Caki2 (cell line): ENCODE measurements around the gene ENGASE. TPM values are rescaled to one million over a fixed set of nuclear protein-coding genes. Genes with fewer than 3 reads are reported as not detected.

Experiments
- DNase-seq: peaks from one replicate; pipeline ENCODE4 v3.0.0-alpha.2; 2015; ENCODE audit warnings: low read depth
- in situ Hi-C: cut with HindIII; loops from 2 replicates; pipeline ENCODE4 v1.10.0; 2016; ENCODE audit warnings: low sequenced_read_pairs, low pct_unique_long_range_greater_than_20kb, mixed read lengths
- total RNA-seq: library from RNA; depleted of rRNA; stranded (reverse); fragments of >200 nt; shearing (Covaris generic); gene quantifications from 2 replicates; pipeline ENCODE4 v1.2.3, GENCODE V29; 2014; ENCODE audit warnings: low replicate concordance

Gene ENGASE
- total RNA-seq, 1 experiment from 2014 or later: 12.9 TPM

DNA sequence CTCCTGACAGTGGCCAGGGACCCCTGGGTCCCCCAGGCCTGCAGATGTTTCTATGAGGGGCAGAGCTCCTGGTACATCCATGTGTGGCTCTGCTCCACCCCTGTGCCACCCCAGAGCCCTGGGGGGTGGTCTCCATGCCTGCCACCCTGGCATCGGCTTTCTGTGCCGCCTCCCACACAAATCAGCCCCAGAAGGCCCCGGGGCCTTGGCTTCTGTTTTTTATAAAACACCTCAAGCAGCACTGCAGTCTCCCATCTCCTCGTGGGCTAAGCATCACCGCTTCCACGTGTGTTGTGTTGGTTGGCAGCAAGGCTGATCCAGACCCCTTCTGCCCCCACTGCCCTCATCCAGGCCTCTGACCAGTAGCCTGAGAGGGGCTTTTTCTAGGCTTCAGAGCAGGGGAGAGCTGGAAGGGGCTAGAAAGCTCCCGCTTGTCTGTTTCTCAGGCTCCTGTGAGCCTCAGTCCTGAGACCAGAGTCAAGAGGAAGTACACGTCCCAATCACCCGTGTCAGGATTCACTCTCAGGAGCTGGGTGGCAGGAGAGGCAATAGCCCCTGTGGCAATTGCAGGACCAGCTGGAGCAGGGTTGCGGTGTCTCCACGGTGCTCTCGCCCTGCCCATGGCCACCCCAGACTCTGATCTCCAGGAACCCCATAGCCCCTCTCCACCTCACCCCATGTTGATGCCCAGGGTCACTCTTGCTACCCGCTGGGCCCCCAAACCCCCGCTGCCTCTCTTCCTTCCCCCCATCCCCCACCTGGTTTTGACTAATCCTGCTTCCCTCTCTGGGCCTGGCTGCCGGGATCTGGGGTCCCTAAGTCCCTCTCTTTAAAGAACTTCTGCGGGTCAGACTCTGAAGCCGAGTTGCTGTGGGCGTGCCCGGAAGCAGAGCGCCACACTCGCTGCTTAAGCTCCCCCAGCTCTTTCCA lies 25.5 kb upstream of the ENGASE start:
- in situ Hi-C loops: no loop called here
- DNase-seq: no peak

DNA sequence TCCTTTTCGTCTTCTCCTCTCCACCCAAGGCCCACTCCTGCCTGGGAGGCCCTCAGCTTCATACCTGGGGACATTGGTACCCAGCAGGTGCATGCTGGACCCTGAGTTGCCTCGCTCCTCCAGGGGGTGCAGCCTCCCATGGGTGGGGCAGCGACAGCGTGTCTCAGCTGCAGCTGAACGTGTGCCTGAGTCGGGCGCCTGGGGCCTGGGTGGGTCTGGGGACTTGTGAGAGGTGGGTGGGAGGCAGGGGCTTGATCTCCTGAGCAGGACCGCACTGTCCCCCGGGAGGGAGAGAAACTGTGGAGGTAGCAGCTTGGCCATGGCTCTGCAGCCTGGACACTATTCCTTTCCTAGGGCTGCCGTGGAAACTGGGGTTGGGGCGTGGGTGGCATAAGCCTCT lies 24.8 kb upstream of the ENGASE start:
- in situ Hi-C loops: no loop called here
- no peak for DNase-seq

DNA sequence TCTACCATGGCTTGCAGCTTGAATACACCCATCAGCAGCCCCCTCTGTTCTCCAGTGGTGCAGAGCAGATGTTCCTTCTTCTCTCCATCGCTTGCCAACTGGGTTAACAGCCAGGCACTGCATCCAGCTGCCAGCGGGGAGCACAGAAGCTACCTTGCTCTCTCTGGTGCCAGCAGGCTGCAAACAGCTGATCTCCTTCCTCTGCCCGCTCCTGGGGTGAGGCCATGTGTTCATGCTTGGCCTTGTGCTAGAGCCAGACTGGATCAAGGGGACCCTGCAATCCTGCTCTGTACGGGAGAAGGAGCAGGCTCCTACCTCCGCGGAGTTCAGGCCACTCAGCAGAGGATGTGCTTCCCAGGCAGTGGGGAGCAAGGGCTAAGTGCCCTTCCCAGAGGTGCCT lies 24.1 kb upstream of the ENGASE start:
- in situ Hi-C loops: no loop called here
- DNase-seq: no peak

GRCh38 chr17:79051306-79051705 lies 23.3 kb upstream of the ENGASE start:
- DNase-seq: no peak
- in situ Hi-C loops: no loop called here

- in situ Hi-C loops: no loop called here
- DNase-seq: no peak
Observed at GRCh38 chr17:79052131-79052530, 22.5 kb upstream of the ENGASE start.

DNA sequence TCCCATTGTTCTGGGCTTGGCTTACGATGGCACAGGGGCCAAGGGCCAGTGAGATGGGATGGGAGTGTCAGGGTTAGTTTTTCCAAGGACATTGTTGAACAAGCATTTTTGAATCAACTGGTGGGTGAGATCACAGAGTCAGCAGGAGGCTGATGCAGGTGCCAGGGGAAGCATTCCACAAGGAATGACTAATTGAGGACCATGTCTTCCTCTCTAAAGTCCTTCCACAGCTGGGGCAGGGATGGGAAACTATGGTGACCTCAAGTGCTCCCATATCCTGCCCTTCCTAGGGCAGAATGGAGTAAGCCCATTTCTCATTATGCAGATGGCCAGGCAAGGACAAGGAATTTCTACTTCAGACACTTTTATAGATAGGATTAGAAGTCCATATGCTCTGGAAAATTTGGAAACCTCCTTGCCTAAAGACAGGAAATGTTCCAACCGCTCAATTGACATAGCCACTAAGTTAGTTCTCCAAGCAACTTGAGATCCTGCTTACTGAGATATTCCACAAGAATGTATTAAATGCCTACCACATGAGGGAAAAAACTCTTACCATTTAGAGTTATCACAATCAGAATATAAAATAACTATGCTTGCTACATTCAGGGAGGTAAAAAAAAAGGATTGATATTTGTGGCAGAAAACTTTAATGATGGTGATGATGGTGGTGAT lies 21.2 kb upstream of the ENGASE start:
- in situ Hi-C loops: no loop called here
- no peak for DNase-seq

DNA sequence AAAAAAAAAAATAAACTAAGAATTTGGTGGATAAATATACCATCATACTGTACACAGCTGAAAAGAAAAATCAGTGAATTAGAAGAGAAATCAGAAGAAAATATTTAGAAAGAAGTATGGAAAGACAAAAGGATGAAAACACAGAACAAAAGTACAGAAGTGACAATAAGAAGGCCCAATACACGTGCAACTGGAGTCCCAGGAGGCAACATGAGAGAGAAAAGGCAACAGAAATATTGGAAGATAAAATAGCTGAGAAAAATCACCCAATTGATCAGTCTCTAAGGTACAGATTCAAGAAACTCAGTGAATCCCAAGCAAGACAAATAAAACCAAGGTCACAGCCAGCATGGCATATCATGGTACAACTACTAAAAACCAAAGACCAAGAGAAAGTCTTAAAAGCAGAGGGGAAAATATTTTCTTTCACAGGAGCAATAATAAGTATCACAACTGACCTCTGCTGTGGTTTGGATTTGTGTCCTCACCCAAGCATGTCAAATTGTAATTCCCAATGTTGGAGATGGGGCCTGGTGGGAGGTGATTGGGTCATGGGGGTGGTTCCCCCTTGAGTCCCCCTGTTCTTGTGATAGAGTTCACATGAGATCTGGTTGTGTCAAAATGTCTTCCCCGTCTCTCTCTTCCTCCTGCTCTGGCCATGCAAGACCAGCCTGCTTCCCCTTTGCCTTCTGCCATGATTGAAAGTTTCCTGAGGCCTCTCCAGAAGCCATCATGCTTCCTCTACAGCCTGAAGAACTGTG lies 20.2 kb upstream of the ENGASE start:
- DNase-seq: no peak
- in situ Hi-C loops: no loop called here

- no peak for DNase-seq
- in situ Hi-C loops: no loop called here
Observed at GRCh38 chr17:79055197-79055596, 19.4 kb upstream of the ENGASE start.

- DNase-seq: no peak
- in situ Hi-C loops: no loop called here
Observed at GRCh38 chr17:79057737-79058385, 16.8 kb upstream of the ENGASE start.

DNA sequence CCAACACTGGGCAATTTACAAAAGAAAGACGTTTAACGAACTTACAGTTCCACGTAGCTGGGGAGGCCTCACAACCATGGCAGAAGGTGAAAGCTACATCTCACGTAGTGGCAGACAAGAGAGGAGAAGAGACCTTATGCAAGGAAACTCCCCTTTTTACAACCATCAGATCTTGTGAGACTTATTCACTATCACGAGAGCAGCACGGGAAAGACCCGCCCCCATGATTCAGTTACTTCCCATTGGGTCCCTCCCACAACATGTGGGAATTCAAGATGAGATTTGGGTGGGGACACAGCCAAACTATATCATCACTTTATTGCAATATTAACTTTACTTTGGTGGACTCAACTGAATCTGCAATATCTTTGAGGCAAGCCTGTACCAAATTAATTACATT lies 11.9 kb upstream of the ENGASE start:
- in situ Hi-C loops: no loop called here
- no peak for DNase-seq

DNA sequence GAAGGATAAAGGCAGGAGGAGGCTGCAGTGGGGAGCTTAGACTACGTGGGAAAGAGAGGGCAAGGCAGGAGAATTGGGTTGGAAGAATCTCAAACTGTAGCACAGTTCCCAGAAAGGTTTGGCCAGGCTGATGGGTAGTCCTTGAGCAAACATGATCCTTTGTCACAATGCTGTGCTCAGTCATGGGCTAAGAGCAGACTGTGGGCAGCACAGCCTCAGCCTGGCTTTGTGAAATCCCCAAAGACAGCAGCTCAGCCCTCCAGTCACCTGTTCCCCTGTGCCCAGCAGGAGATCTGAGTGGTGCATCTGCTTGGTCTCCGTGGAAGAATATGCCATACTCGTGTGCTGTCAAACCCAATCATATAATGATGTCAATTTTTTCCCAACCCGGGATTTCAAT lies 10.6 kb upstream of the ENGASE start:
- DNase-seq: no peak
- in situ Hi-C loops: no loop called here

- no peak for DNase-seq
- in situ Hi-C loops: no loop called here
Observed at GRCh38 chr17:79065105-79065670, 9.4 kb upstream of the ENGASE start.

GRCh38 chr17:79066963-79067362 lies 7.7 kb upstream of the ENGASE start:
- in situ Hi-C loops: no loop called here
- no peak for DNase-seq

- in situ Hi-C loops: no loop called here
Observed at GRCh38 chr17:79070266-79070880, 4.3 kb upstream of the ENGASE start.

GRCh38 chr17:79071161-79071740 lies 3.4 kb upstream of the ENGASE start:
- in situ Hi-C loops: no loop called here
- no peak for DNase-seq

More at GRCh38 chr17:79070266-79070880, 4.3 kb upstream of the ENGASE start:
- no peak for DNase-seq

DNA sequence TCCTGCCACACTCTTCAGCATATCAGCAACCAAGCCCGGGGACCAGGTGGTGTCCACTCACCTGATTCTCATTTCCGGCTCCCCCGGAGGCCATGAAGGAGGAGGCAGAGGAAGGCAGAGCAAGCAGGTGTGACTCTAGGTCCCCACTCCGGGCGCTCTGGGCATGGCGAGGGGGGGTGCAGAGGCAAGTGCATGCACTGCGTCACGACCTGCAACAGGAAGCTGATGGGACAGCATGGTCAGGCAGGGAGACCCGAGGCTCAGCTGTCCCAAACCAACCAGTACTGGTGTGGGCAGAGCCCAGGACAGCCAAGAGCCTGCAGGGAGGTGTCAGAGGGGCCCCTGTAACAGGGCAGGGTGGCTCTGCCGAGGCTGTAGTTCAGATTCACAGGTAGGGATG lies 2.1 kb upstream of the ENGASE start:
- in situ Hi-C loops: no loop called here
- DNase-seq: no peak

DNA sequence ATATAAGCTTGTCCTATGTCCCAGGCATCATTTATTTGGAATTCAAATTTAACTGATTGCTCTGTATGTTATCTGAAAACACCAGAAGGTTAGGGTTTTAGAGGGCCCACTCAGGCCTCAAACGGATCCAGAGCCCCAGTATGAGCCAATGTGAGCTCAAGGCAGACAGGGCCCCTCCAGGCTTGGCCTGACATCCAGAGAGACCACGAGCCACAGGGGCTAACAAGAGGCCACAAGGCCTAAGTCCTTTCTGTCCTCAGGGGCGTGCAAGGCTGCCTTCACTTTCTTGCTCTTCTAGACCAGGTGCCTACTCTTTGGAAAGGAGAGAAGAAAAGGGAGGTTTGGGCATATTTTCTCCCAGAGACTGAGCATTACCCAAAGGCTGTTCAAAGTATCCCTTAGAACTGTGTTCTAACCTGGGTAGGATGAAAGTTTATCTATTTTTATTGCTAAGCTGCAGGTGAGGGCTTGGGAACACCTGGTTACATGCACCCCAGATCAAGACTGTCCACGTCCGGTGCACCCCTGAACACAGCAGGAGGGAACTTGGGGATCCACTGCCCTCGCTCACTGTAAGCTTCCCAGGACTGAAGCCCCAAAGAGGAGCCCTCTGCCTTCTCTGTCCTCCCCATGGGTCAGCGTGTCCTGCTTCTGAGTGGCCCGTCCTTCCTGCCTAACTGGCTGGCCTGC lies 1.5 kb upstream of the ENGASE start:
- no peak for DNase-seq
- in situ Hi-C loops: no loop called here
